Measurements from ENCODE around the gene SNRK.

Gene SNRK

DNA sequence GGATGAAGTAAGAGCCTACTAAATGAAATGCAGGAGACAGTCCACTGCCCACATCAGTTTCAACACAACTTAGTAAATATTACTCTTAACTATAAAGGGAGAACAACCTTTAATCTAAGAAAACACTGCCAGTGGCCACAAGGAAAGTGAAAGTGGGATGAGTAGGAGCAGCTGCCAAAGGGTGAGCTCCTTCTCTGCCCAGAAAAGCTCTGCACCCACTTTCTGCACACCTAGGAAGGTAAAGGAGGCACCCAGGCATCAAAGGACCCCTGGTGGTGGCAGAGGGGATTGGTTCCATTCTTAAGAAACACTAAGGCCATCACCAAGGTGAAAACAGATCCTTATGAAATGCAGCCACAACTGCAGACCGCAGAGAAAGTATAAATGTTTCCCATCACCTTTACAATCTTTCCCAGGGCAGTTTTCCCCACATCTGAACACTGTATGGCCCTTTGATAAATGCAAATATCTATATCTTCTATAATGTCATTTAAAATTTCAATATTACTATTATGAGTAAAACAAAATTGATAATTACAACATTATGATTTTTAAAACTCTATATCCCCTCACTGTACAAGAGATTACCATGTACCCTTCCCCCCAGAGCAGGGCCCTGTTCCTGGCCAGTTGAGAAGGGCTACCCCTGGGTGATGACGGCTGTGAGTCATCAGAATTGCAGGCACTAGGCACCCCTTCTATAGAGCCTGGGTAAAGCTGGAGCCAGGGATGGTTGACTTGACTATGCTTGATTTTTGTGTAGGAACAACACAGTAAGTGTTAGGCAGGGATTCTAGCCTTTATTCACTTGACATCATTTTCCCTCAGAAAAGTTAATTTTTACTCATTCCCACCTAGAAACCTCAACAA, 92.0 kb downstream of the SNRK start:
- peak; percentile 16 for DNase-seq

DNA sequence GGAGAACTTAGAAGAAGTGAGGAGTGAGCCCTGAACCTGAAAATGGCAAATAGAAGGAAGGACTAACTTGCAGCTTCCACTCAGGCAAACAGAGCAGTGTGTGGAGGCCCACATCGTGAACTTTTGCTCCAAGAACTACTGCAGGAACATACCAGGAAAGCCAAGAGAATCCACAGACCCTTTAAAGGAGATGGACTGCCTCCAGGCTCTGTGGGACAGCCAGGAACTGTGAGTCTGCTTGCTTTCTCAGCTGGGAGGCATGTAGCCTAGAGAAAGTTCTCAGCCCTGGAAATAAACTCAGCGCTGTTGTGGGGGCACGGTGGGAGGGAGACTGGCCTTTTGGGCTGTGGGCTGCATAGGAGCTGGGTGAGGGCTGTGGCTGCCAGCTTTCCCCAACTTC, 93.0 kb downstream of the SNRK start:
- DNase-seq = no peak

DNA sequence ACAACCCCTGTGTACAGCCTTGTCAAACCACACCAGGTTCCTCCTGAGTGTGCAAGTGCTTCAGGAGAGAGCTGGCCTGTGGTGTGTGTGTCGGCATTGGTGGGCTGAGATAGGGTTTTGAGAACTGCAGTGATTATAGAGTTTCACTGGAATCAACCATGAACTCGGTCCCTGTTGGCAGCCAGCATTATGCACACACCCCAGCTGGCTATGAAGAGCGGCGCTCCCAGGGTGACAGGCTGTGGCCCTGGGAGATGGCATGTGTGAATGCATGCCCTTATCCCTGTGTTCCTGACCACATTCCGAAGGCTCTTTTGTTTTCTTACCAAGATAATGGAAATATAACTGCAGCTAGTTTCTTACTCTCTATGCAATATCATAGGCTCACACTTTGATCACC, 101.8 kb downstream of the SNRK start:
- DNase-seq = no peak

DNA sequence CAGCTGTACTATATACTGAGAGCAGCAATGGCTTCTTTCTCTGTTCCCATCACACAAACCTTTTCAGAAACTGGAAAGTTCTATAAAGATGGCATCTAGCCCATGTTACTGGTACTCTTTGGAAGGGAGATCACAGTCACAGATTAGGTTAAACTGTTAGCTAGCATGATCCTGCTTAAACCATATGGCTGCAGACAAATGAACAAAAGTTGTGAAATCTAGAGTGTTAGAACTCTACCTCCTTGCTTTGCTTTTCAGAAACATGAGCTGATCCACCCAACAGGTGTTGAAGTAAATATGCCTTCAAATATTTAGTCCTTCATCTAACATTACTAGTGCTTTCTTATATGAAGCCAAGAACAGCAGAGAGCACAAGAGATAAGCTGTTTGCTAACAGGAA, 102.6 kb downstream of the SNRK start:
- DNase-seq = no peak

DNA sequence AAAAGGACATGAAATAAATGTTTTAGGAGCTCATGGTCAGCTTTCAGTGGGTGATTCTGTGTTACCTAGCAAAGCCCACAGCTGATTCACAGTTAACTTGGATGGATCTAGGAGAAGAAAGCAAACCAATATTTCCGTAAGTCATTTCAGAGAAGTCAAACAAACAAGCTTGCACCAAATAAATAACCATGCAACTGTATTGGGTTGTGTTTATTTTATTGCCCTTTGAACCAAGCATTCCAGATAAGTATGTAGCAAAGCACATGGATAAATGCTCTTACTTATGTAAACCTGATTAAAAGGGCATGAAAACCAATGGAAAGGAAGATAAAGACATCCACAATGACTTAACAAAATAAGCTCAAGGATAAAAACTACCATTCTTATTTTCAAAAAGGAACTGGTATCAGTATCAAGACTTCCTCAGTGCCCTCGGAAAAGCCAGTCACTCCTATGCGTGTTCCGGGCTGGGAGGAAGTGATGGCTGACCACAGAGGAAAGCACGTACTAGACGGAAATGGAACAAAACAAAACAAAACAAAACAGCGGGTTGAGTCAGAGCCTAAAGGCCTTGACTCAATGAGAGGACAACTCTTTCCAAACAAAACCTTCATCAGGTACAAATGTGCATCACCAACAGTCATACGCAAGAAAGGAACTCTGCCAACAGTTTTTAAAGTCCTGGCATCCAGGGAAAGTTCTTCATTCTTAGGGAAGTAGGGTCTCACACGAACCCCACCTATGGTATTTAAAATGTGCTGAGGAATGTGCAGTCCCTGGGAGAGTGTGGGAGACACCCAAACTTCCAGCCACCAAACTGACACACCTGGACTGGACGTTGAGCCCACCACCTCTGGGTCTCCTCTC, 103.3 kb downstream of the SNRK start:
- DNase-seq = no peak

DNA sequence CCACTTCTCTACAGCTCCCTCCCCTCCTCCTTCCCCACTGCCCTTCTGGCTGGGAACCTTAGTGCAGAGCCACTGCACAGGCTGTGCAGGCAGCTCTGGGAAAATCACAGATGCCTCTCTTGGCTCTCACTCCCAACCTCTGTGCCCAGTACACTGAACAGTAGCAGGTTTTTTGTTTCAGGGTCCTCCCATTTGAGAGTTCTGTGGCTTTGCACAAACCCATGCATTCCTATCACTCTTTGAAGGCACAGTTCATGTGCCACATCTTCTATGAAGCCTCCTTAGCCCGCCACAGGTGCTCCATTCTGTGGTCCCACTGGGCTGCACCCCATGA, 103.9 kb downstream of the SNRK start:
- DNase-seq = no peak

DNA sequence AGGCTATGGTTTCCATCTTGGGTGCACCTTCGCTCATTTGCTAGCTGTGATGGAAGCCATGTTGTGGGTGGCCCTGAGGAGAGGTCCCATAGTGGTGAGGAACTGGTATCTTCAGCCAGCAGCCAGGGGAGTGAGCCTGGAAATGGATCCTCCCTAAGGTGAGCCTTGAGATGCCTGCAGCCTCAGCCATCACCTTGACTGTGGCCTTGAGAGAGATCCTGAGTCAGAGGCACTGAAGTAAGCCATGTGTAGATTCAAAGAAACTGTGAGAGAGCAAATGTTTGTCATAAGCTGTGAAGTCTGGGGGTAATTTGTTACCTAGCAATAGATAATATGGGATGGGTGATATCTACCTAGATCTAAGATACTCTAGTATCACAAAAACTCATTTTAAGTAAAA, 105.3 kb downstream of the SNRK start:
- no peak for DNase-seq

DNA sequence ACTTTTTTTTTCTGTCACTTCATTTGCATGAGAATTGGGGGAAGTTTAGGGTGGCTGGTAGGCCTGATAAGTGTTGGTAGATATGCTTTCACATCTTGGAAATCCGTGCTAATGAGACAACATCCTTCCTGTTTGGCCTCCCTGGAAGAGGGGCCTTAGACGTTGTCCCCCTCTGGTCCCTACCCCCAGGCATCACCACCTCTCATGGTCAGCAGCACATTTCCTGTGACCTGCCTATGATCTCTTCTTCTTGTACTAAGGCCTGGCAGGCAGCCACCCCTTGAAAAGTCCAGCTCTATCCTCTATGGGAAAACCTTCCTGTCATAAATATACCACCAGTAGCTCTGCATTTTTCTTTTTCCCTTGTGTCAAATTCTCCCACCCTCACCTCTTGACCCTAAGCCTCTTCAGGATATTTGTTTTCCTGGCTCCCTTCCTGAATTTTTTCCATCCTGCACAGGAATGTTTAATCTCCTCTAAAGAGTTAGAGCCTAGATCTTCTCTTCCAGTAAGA, 107.8 kb downstream of the SNRK start:
- no peak for DNase-seq

DNA sequence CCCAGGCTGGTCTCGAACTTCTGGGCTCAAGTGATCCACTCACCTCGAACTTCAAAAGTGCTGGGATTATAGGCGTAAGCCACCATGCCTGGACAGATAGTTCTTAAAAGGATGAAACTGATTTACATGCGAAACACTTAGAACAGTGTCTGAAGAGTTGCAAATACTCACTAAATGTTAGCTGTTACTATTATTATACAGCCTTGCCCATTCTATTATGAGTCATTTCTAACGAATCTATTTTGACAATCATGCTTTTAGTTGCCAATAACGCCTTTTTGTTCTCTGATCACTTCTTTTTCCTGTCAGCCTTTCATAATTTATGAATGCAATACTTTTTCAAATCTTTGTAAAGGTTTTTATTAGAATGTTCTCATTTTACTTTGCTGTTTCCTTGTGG, 112.7 kb downstream of the SNRK start:
- no peak for DNase-seq

DNA sequence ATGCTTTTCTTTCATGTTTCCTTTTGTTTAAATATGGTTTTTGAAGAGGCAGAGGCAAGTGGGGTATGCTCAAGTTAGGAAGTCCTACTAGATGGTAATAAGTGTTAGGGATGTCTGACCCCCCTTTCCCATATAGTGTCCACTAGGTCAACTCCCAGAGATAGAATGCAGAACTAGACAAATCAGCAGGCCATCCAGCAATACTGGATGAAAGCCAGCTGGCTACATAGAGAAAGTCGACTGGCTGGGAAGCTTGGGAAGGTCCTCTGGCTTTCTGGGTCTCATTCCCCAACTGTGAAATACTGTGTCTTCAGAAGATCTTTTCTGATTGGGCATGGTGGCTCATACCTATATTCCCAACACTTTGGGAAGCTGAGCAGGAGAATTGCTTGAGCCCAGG, 113.8 kb downstream of the SNRK start:
- DNase-seq = no peak
